Stimulated activated CD4-positive, alpha-beta T cell treated with anti-CD3 and anti-CD28 coated beads, Interleukin-4, amount 100 ng/mL, for 1 hour (primary cell): Measurements from ENCODE around the gene LRP6.

Experiments
- DNase-seq: peaks from one replicate; pipeline ENCODE4 v3.0.0-alpha.2; 2020

Gene LRP6

DNA sequence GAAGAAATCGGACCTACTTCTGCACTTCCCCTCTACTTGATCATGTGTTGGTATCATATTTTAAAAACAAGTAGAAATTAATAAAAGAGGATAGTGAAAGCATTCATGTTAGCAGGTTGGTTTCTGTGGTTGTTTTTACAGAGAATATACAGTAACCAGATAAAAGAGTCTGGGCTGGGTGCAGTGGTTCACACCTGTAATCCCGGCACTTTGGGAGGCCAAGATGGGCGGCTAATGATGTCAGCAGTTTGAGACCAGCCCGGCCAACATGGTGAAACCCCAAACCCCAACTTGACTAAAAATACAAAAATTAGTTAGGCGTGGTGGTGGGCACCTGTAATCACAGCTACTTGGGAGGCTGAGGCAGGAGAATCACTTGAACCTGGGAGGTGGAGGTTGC lies 55.9 kb downstream of the LRP6 start:
- no peak for DNase-seq

DNA sequence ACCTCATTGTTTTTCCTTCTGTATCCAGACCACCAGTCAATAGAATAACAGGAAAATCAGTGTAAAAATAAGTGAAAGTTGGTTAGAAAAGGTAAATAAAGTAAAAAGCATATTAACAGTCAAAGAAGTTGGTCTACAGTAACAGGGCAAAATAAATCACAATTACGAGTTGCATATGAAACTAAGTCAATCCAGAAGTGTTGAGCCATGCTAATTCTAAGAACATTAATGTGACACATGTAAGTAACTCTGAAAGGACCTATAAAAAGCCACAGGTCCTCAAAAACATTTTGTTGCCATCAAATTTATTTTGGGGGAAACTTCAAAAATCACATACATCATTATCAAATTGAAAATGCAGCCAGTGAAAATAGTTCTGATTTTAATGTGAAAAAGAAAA lies 56.4 kb downstream of the LRP6 start:
- DNase-seq: no peak

DNA sequence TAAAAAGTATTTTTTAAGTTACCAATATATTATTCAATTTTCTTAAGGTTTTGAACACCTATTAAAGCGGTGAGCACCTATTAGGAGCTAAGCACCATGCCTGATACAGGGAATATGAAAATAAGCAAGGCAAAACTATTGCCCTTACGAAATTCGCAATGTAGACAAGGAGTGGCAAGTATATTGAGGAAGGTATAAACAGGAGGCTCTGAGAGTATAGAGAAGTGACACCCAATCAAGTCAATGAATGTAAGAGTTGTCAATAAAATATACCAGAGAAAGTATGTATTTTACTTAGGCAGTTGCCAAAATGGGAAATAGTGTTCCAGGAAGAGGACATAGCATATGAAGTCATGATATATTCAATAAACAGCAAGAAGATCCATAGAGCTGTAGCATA lies 57.2 kb downstream of the LRP6 start:
- DNase-seq: no peak

DNA sequence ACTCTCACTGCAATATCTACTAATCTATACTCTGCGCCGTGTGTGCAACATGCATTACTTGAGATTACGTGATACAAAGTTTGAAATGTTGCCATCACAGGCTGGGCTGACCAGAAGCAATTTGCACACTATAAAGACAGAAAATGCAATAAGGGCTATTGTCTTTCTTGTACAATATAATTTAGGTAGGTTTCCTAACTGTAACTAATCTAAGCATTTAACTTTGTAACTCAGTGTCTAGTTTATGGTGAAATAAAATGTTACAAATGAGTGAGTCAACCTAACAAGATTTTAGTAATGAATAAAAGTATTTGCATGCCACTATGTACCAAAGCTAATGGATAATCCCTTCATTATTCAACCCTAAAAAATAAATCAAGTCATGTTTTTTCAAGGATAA lies 57.8 kb downstream of the LRP6 start:
- DNase-seq: no peak

DNA sequence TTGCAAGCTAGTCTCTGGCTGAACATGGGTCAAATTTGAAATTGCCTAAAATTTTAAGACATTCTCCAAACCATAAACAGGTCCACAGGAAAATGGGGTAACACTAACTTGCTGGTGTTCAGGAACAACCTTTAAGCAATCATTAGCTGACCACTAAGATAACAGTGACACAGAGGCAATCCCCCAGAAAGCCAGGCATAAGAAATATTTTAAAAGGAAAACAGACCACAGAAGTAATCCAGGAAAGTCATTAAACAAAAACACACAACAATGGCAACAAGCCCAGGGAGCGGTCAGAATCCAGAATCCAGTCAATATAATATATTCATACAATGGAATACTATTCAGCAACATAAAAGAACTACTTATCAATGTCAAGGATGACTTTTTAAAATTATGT lies 59.1 kb downstream of the LRP6 start:
- DNase-seq: no peak

DNA sequence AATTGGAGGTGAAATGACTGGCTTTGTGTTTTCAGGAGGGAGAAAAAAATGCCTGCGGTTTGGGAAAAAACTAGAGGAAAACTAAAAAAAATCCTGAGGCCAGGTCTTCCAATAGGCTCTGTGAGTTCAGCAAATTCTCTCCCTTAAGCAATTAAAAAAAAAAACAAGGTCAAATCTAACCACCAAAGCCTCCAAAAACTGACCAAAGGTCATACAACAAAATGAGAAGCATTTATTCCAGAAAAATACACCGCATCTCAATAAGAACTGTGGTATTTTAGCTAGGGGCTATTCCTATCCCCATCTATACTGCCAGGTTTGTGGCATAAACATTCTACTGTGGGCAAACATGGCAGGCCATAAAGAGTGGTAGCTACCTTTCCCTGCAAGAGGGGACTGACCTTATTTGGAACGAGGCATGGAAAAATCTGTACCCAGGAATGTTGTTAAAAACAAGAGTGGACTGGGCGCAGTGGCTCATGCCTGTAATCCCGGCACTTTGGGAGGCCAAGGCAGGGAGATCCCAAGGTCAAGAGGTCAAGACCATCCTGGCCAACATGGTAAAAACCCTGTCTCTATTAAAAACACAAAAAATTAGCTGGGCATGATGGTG lies 60.0 kb downstream of the LRP6 start:
- no peak for DNase-seq

DNA sequence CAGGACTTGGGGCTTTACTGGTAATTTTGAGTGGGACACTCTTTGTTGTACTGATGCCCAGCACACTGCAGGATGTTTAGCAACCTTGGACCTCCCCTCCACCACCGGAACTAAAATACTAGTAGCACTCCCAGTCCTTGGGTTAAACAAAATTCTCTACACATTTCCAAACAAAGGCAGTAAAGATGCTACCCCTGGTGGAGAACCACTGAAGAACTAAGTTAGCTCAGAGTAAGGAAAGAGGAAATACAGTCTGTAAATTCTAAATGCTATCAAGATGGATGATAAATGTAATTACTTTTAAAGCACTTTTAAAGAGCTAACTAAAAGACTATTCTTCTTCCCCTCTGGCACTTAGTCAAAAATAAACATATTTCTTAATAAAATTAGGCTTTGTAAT lies 64.1 kb downstream of the LRP6 start:
- DNase-seq: no peak

DNA sequence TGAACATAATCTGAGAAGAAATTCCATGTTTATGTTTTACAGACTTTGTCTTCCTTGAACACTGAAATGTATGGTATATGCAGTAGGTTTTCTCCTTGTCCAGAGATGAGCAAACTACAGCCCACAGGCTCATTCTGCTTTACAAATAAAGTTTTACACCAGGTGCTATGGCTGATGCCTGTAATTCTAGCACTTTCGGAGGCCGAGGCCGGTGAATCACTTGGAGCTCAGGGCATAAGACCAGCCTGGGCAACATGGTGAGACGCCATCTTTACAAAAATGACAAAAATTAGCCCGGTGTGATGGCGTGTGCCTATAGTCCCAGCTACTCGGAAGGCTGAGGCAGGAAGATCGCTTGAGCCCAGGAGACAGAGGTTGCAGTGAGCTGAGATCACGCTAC lies 64.7 kb downstream of the LRP6 start:
- DNase-seq: no peak

DNA sequence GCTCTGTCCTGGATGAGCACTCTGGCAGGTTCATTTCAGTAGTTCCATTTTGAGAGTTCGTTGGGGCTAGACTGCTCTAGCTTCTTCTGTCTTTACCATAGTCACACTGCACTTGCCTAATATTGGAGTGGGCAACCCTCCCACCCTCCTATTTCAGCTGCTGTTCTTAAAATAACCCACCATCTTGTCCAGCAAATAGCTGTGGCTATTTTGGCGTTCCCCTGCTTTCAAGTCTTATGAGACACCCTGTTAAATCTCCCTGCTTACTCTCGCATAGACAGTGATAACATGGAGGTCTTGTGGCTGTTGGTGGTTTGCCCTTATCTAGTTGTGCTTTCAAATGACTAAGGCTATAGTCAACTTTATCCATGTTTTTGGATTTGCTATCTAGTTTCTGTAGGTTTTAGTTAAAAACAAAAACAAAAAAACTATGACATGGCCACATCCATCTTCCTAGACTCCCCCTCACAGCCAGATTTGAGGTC lies 65.5 kb downstream of the LRP6 start:
- no peak for DNase-seq

DNA sequence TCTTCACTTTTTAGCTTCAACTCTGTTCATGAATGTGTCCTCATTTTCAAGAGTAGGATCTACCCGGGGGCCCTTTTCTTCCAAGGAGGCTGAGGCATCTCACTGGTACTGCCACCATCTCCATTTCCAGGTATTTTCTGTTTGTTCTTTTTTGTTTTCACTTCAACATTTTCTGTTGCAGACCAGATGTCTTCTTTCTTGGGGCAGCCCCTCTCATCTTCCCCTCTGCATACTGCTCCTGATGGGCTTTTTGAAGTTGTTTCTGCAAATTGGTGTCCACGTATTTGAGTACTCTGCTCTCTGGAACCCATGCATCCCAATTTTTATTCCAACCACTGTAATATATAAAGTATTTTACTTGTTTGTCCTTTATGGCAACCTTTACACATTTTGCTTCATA lies 66.5 kb downstream of the LRP6 start:
- no peak for DNase-seq

DNA sequence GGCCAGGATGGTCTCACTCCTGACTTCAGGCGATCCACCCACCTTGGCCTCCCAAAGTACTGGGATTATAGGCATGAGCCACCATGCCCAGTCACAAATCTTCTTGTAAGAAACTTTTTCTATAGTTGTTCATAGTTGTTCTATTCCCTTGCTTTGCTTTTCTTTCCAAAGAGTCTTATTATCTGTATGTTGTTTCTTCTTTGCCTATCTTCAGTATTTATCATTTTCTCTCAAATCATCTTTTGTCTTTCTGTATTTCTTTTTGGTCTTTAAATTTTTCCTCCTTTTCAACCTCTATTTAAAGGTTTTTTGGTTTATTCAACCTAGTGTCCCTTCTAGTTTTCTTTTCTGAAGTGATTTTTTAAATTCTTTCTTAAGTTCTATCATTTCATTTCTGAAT lies 68.7 kb downstream of the LRP6 start:
- DNase-seq: no peak

DNA sequence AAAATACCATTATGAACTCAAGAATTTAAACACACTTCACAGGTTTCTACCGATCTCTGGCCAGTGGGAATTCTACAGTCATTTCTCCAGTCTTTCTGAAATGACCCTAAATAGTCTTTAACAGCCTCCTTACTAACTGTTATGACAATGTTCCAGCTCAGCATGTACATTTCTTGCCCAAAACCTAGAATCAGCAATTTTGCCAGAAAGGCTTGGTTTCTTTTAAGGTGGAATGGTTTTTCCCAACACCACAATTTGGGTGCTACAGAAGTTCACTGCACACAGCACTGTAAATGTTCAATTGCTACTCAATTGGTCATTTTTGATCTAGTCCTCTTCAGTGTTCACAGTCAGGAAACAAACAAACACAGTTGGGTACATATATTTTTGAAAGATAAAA lies 69.7 kb downstream of the LRP6 start:
- no peak for DNase-seq

DNA sequence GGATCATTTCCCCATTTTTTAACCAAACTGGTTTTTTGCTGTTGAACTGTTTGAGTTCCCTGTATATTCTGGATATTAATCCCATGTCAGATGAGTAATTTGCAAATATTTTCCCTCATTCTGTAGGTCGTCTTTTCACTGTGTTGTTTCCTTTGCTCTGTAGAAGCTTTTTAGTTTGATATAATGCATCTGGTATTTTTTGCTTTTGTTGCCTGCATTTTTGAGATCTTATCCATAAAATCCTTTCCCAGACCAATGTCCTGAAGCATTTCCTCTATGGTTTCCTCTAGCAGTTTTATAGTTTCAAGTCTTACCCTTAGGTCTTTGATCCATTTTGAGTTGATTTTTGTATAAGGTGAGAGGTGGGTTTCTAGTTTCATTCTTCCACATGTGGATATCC lies 71.3 kb downstream of the LRP6 start:
- DNase-seq: no peak

DNA sequence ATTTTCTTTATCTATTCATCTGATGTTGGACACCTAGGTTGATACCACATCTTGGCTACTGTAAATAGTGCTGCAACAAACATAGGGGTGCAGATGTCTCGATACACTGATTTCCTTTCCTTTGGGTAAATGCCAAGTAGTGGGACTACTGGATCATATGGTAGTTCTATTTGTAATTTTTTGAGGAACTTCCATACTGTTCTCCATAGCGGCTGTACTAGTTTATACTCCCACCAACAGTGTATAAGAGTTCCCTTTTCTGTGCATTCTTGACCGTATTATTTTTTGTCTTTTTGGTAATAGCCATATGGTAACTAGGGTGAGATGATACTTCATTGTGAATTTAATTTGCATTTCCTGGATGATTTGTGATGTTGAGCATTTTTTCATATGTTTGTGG lies 71.8 kb downstream of the LRP6 start:
- DNase-seq: no peak

DNA sequence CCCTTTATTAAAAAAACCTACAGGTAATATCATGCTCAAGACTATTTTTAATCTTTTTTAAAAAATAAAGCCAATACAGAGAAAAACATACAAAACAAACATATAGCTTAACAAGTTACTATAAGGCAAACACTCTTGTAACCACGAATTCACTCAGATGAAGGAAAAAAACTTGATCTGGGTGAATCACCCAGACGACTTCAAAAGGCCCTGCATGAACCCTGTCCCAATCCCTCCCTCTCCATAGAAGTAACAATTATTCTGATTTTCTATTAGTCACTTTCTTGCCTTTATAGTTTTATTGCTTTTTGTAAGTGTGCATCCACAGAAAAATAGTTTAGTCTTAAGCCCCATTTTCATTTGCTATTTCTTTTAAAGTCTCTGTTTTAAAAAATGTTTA lies 72.6 kb downstream of the LRP6 start:
- DNase-seq: no peak

DNA sequence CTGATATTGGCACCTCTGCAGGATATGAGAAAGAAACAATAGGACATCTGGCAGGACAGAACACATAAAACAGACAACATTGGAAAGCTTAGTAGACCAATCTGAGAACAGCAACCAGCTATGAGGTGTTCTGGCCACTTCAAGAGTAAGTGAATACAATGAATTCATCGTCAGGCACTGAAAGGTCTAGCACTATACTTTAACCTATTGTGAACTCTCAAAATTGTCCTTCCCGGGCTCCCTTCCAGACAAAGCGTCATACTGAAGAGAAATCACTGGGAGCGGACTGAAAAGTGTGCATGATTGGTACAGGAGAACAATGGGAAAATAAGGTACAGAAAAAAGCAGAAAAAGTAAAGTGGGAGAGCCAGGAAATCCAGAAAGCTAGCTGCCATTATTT lies 75.8 kb downstream of the LRP6 start:
- no peak for DNase-seq

DNA sequence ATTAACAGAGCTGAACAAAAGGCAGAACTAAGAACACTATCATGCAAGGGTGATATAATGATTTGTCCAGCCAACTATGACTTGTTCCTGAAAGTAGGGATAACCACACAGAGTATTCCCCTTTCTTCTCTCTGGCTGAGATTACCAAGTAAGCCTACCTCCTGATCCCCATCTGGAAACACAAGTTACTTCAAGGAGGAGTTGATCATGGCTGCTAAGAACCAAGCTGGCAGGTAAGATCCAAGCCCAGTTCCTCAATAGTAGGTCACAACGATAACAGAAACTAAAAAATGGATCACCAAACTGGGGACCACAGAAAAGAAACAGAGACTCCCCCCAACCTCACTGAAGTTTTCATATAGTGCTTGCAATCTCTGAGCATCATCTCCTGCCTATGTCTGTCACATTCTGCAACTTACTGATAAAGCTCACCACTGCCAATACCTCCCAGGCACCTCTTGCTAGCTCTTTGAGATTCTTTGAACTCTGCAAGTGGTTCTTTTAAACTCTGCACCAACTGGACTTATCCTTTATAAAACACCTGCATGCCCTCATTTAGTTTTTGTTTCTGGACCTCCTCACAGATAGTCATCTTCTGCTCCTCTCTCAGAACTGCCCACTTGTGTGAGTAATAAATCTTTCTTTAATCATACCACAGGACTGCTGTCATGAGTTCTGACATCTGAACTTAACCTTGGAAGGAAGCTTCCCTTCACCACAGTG lies 76.6 kb downstream of the LRP6 start:
- DNase-seq: no peak

DNA sequence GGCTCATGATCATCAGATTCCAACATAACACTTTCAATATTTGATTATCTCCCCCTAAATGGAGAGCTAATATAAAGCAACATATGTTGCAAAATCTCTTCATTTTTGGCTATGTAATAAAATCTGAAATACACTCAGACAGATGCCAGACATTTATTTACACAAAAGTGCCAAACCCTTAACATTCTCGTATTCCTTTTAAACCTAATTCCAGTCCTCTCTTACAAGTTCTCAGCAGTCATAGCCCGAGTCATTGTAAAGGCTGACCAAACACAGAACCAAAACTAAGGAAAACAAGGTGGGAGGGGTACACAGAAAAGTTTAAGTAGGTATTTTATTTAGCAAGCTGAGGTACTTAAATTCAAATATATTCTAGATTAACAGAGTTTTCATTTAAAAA lies 81.4 kb downstream of the LRP6 start:
- DNase-seq: no peak

DNA sequence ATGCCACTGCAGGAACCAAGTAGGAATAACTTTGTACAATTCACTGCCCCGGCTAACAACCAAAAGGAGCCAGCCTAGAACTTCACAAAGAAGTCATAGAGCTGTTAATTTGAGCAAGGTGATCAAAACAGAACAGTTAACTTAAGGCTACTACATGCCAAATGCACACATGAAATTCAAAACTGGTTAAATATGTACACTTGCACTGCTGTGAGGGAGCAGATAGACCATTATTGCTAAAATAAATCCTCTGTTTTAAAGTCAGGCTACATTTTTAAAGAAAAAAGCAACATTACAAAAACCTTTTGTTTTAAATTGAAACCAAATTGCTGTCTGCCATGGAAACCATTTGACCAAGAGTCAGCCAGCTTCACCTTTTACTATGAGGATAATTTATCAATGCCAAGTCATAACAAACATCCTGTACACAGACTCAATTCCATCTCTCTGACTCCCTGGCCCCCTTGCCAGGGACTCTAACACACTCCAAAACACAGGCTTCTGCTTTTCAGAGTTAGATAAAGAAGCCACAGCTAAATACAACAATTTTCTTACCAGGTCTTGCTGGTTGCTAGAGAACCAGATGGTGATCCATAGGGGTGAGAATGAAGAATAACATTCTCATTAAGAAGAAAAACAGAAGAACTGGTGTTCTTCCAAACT lies 84.0 kb downstream of the LRP6 start:
- DNase-seq: no peak

DNA sequence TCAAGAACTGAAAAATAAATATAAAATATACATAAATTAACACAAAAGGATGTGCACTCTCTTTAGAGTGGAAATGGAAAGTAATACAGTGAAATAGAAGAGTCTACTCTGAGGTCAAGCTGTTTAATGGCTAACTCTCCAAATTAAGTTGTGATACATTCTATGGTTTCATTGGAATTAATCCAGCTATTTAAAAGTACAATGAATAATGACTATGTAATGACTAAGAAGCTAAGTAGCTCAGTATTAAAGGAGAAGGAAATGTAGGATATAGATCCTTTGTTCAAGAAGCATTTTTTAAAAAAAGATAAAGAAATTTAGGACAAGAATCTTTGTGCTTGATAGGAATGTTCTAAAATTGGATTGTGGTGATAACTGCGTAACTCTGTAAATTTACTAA lies 85.3 kb downstream of the LRP6 start:
- no peak for DNase-seq

DNA sequence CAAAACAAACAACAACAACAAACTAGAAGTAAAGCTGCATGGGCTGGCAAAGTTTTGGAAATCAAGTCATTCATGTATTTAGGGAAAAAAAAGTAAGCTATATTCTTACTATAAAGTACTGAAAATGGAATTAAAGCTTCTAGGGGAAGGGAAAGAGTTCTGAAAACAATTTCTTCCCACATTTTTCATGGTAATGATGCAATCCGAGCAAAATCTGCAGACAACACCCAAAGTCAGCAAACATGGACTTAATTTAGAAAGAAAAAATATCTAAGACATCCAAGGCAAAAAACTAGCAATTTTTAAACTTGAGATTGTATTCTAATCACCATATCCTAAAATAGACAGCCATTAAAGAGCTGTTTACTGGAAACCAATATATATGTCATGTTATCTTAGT lies 86.3 kb downstream of the LRP6 start:
- DNase-seq: no peak

DNA sequence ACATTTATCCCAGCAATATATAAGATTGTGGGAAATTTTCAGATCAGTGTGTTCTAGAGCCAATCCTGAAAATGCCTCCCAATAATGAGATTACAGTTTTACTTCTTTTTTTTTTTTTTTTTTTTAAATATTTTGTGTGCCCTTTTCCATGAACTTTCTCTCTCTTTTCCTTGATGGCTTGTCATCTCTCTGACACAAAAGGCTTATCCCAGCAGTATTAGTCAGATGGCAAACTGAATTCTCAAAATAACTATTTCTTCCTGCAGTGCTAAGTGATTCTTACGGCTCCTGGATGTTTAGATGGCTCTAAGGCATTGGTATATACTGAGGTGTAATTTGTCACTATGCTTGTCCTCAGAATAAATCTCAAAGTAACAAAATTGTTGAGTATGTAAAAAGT lies 86.7 kb downstream of the LRP6 start:
- DNase-seq: no peak

DNA sequence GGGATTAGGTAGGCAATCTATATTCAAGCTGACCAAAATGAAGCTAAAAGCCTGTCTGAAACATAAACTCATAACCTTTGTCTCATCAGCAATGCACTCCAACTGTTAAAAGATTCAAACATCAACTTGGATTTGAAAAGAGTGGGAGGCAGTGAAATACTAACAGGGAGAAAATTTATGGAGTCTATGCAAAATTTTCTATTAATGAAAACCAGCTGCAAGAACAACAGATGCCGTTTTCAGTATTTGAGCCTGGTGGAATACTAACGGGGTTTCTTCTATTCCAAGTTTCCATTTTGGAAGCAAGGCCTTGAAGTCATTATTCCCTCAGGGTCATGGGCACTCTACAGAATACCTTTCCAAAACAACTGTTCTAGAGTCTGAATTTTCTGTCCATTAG lies 88.3 kb downstream of the LRP6 start:
- no peak for DNase-seq

DNA sequence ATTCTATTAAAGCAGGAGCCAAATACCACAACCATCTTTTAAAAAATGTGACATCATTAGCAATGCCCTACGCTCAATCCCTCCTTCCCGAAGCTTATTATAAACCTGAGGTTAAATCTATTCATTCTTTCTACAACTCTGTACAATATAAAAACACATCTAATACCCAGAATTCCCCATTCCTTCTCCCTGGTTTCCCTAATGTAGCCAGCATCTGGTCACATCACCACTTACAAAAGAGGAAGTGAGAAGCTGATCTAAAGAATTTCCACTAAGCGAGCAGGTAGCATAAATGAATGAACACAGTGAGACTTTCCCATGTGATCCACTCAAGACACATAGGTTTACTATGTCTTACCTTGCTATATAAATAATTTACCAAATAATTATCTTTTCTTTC lies 90.4 kb downstream of the LRP6 start:
- no peak for DNase-seq
